Activated naive CD4-positive, alpha-beta T cell treated with anti-CD3 and anti-CD28 coated beads for 36 hours (primary cell): Measurements from ENCODE around the gene RFT1. TPM values are rescaled to one million over a fixed set of nuclear protein-coding genes. Genes with fewer than 3 reads are reported as not detected.

ENCODE experiments used
- CTCF ChIA-PET: fragments of 350-600 bp; sonication (Branson Sonifier 250); formaldehyde crosslinking; loops from one replicate; lab custom pipeline; 2021; ENCODE audit warnings: antibody characterized with exemption; lab: Charles Lee
- DNase-seq: peaks from one replicate; pipeline ENCODE4 v3.0.0-alpha.2; 2020
- H3K27ac Mint-ChIP-seq: one replicate; pipeline ENCODE4 v1.8.0; 2021; ENCODE audit warnings: mild to moderate bottlenecking, mixed read lengths
- H3K27me3 Mint-ChIP-seq: one replicate; pipeline ENCODE4 v1.8.0; 2021; ENCODE audit warnings: low read depth, mixed read lengths
- H3K36me3 Mint-ChIP-seq: one replicate; pipeline ENCODE4 v1.8.0; 2021; ENCODE audit warnings: low read depth, mixed read lengths
- H3K4me1 Mint-ChIP-seq: one replicate; pipeline ENCODE4 v1.8.0; 2021; ENCODE audit warnings: low read depth, mixed read lengths
- H3K4me3 Mint-ChIP-seq: one replicate; pipeline ENCODE4 v1.8.0; 2021; ENCODE audit warnings: mild to moderate bottlenecking, moderate library complexity, mixed read lengths
- H3K9me3 Mint-ChIP-seq: one replicate; pipeline ENCODE4 v1.8.0; 2021; ENCODE audit warnings: mixed read lengths
- intact Hi-C: fragments of 100-400 bp; cut with micrococcal nuclease; formaldehyde crosslinking; loops from one replicate; pipeline ENCODE4 v1.15.1; 2023
- total RNA-seq, 2 experiments: library from RNA; stranded (reverse); gene quantifications; one replicate each; pipeline ENCODE4 v1.2.3, GENCODE V29; 2021

The RFT1 gene
- total RNA-seq, 2 experiments from 2014 or later: 29.9 to 31.7 TPM

GRCh38 chr3:53169832-53170324, 39.6 kb upstream of the RFT1 start:
- Mint-ChIP-seq H3K4me1 (peaks cover 14% of the 10 kb centered on the region), H3K36me3 (no peaks in the 10 kb centered on the region), H3K4me3 (no peak overlapping the region), H3K27ac (no peak overlapping the region), H3K9me3 (no peaks in the 10 kb centered on the region), H3K27me3 (no peaks in the 10 kb centered on the region)
- CTCF ChIA-PET: interaction anchor here (1.3 to 1.4 kb wide), 2 partner anchors 23 to 36 kb away, joined by 3 read pairs; no protein-coding TSS in a partner anchor
- DNase-seq: no peak
- intact Hi-C loops: no loop called here

- Mint-ChIP-seq H3K27ac (no peak overlapping the region), H3K27me3 (no peaks in the 10 kb centered on the region), H3K4me3 (no peak overlapping the region), H3K36me3 (no peaks in the 10 kb centered on the region), H3K4me1 (peaks cover 14% of the 10 kb centered on the region), H3K9me3 (no peaks in the 10 kb centered on the region)
- no peak for DNase-seq
- CTCF ChIA-PET: interaction anchor here (1.3 to 1.4 kb wide), 2 partner anchors 22 to 35 kb away, joined by 3 read pairs; no protein-coding TSS in a partner anchor
- intact Hi-C loops: no loop called here
These were observed 39.0 kb upstream of the RFT1 start for GRCh38 chr3:53169045-53169831.

GRCh38 chr3:53168175-53168923, 38.1 kb upstream of the RFT1 start:
- peaks cover 14% of the 10 kb centered on the region for H3K4me1 Mint-ChIP-seq
- intact Hi-C loops: no loop called here
- H3K27ac Mint-ChIP-seq: no peak overlapping the region
- H3K9me3 Mint-ChIP-seq: no peaks in the 10 kb centered on the region
- H3K36me3 Mint-ChIP-seq: no peaks in the 10 kb centered on the region
- no peak overlapping the region for H3K4me3 Mint-ChIP-seq
- no peak for DNase-seq
- CTCF ChIA-PET: no interaction called here
- H3K27me3 Mint-ChIP-seq: no peaks in the 10 kb centered on the region

- CTCF ChIA-PET: interaction anchor here (0.5 to 0.7 kb wide), 2 partner anchors 28 to 61 kb away, joined by 3 read pairs; no protein-coding TSS in a partner anchor
- Mint-ChIP-seq H3K9me3 (no peaks in the 10 kb centered on the region), H3K36me3 (no peaks in the 10 kb centered on the region), H3K4me1 (peaks cover 21% of the 10 kb centered on the region), H3K27ac (no peak overlapping the region), H3K4me3 (no peak overlapping the region), H3K27me3 (no peaks in the 10 kb centered on the region)
- no peak for DNase-seq
- intact Hi-C loops: no loop called here
These were observed 37.4 kb upstream of the RFT1 start for GRCh38 chr3:53167418-53168174.

GRCh38 chr3:53166781-53167291, 36.6 kb upstream of the RFT1 start:
- intact Hi-C loops: no loop called here
- Mint-ChIP-seq H3K27me3 (no peaks in the 10 kb centered on the region), H3K36me3 (no peaks in the 10 kb centered on the region), H3K27ac (no peak overlapping the region), H3K4me3 (no peak overlapping the region), H3K4me1 (peaks cover 25% of the 10 kb centered on the region), H3K9me3 (no peaks in the 10 kb centered on the region)
- CTCF ChIA-PET: no interaction called here
- DNase-seq: no peak

- peaks cover 23% of the 10 kb centered on the region for H3K4me1 Mint-ChIP-seq
- DNase-seq: no peak
- H3K27ac Mint-ChIP-seq: no peak overlapping the region
- CTCF ChIA-PET: no interaction called here
- H3K4me3 Mint-ChIP-seq: no peak overlapping the region
- H3K9me3 Mint-ChIP-seq: no peaks in the 10 kb centered on the region
- H3K36me3 Mint-ChIP-seq: no peaks in the 10 kb centered on the region
- intact Hi-C loops: no loop called here
- no peaks in the 10 kb centered on the region for H3K27me3 Mint-ChIP-seq
These were observed 36.0 kb upstream of the RFT1 start for GRCh38 chr3:53166206-53166605.

GRCh38 chr3:53164911-53165310, 34.7 kb upstream of the RFT1 start:
- Mint-ChIP-seq H3K9me3 (no peaks in the 10 kb centered on the region), H3K27ac (no peak overlapping the region), H3K36me3 (no peaks in the 10 kb centered on the region), H3K4me1 (peaks cover 23% of the 10 kb centered on the region), H3K4me3 (no peak overlapping the region), H3K27me3 (peaks cover 2% of the 10 kb centered on the region)
- no peak for DNase-seq
- intact Hi-C loops: no loop called here
- CTCF ChIA-PET: interaction anchor here (0.7 to 1.3 kb wide), 2 partner anchors 31 to 50 kb away, joined by 3 to 5 read pairs; no protein-coding TSS in a partner anchor

- H3K9me3 Mint-ChIP-seq: no peaks in the 10 kb centered on the region
- peaks cover 5% of the 10 kb centered on the region for H3K27me3 Mint-ChIP-seq
- no peak overlapping the region for H3K27ac Mint-ChIP-seq
- peaks cover 20% of the 10 kb centered on the region for H3K4me1 Mint-ChIP-seq
- DNase-seq: no peak
- no peak overlapping the region for H3K4me3 Mint-ChIP-seq
- CTCF ChIA-PET: interaction anchor here (0.7 to 1.3 kb wide), 4 partner anchors 32 to 57 kb away, joined by 3 to 5 read pairs (median 3); no protein-coding TSS in a partner anchor
- no peaks in the 10 kb centered on the region for H3K36me3 Mint-ChIP-seq
- intact Hi-C loops: loop anchor here (2.0 kb wide), 1 partner anchor 91 kb away; no protein-coding TSS in a partner anchor
These were observed 33.5 kb upstream of the RFT1 start for GRCh38 chr3:53163444-53164387.

GRCh38 chr3:53162672-53163443, 32.6 kb upstream of the RFT1 start:
- intact Hi-C loops: loop anchor here (1.0 to 2.0 kb wide), 3 partner anchors 33 to 184 kb away; partner anchors contain the start of genes DCP1A and RFT1
- CTCF ChIA-PET: interaction anchor here (0.7 to 1.3 kb wide), 4 partner anchors 12 to 49 kb away, joined by 3 to 5 read pairs (median 3); no protein-coding TSS in a partner anchor
- Mint-ChIP-seq H3K27me3 (peaks cover 7% of the 10 kb centered on the region), H3K36me3 (no peaks in the 10 kb centered on the region), H3K4me1 (peaks cover 18% of the 10 kb centered on the region), H3K9me3 (no peaks in the 10 kb centered on the region), H3K27ac (peak overlapping the region; percentile 32), H3K4me3 (peak overlapping the region; percentile 74)
- peak; percentile 43 for DNase-seq
